GM06990 (cell line): ENCODE results near the gene EIF4EBP2.

ENCODE experiments used
- DNase-seq: peaks from one replicate; pipeline ENCODE4 v3.0.0-alpha.2; 2011; ENCODE audit not compliant: insufficient read length; ENCODE audit errors: extremely low read depth
- H3K27me3 ChIP-seq: replicated peaks from 2 replicates; pipeline ENCODE4 v1.6.0; 2011; ENCODE audit warnings: low read length; ENCODE audit not compliant: control insufficient read depth, insufficient read depth
- H3K36me3 ChIP-seq: 2 replicates; pipeline ENCODE4 v1.5.1; 2011; ENCODE audit warnings: low read length; ENCODE audit not compliant: control insufficient read depth, insufficient read depth
- H3K4me3 ChIP-seq: replicated peaks from 2 replicates; pipeline ENCODE4 v1.5.1; 2011; ENCODE audit warnings: low read depth, mild to moderate bottlenecking, control low read depth, low read length
- CTCF ChIP-seq: IDR thresholded peaks from 2 replicates; pipeline ENCODE4 v1.5.1; 2011; ENCODE audit warnings: low read length, control low read depth, mild to moderate bottlenecking, inconsistent platforms; ENCODE audit not compliant: insufficient read depth, poor library complexity, severe bottlenecking

EIF4EBP2 gene

GRCh38 chr10:70404787-70405036 lies 767 bp downstream of the EIF4EBP2 start:
- no peaks in the 10 kb centered on the region for H3K36me3 ChIP-seq
- no peaks in the 10 kb centered on the region for H3K27me3 ChIP-seq
- H3K4me3 ChIP-seq, result peak overlapping the region; percentile 85
- no peak for DNase-seq
- TF ChIP-seq CTCF, result no peak

- Histone ChIP-seq H3K27me3 (no peaks in the 10 kb centered on the region), H3K4me3 (peak overlapping the region; percentile 85), H3K36me3 (no peaks in the 10 kb centered on the region)
- no peak for DNase-seq
- no peak for TF ChIP-seq CTCF
Measured at GRCh38 chr10:70405037-70405824, 1.3 kb downstream of the EIF4EBP2 start.

GRCh38 chr10:70409772-70410171 lies 5.8 kb downstream of the EIF4EBP2 start:
- DNase-seq, result no peak
- no peaks in the 10 kb centered on the region for H3K27me3 ChIP-seq
- TF ChIP-seq CTCF, result no peak
- no peaks in the 10 kb centered on the region for H3K36me3 ChIP-seq
- H3K4me3 ChIP-seq, result no peak overlapping the region

DNA sequence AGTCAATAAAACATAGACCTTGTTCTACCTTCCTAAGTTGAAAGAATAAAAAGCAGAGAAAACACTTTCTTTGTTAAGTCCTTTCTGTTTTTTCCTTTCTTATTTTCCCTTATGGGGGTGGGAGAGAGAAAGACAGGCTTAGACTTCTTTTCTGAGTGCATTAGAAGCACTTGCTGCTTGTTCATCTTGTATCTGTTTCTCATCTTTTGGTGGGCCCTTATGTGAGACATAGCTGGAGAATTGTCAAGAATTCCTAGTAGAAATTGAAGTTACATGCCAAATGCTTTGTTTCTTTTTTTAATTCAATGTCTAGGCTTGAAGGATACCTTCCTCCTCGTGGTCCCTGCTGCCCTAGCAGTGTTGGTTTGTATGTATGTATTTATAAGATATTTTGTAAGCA lies 6.7 kb downstream of the EIF4EBP2 start:
- no peak for DNase-seq
- no peak for TF ChIP-seq CTCF
- H3K27me3 ChIP-seq, result no peaks in the 10 kb centered on the region
- no peaks in the 10 kb centered on the region for H3K36me3 ChIP-seq
- no peak overlapping the region for H3K4me3 ChIP-seq

DNA sequence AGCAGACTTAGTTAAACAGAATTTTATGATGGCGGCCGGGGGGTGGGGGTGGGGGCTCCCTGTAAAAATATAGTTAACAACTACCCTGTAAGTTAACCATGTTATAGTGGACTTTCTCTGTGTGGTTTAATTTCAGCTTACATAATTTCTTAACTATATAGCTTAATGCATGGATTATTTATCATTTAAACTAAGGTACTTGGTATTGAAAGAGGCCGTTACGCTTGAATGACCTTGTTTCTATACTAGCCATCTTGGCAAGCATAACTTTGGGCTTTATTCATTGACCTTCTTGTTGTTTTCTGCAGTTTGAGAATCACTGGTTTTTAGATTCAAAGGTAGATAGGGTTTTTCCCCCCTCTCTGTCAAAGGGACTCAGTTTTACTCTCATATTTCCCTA lies 8.4 kb downstream of the EIF4EBP2 start:
- Histone ChIP-seq H3K4me3 (no peak overlapping the region), H3K27me3 (no peaks in the 10 kb centered on the region), H3K36me3 (no peaks in the 10 kb centered on the region)
- DNase-seq, result no peak
- no peak for TF ChIP-seq CTCF

DNA sequence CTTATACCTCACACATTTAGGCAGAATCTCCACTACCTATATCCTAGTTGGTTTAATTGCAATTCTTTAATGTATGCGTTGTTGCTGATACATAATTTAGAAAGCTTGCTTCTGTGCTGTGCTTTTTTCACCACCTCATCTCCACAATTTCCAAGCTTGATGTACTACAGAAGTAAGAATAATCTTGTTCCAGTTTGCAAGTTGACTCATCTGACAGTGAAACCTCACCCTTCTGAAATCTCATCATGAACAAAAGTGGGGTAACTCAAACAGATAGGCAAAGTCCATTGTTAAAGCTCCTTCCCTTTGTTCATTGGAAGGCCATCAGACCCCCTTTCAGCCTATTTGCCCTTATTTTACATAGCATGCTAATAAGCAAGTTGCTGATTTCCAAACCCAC lies 13.6 kb downstream of the EIF4EBP2 start:
- no peak for TF ChIP-seq CTCF

More for the DNA sequence above, 13.6 kb downstream of the EIF4EBP2 start:
- Histone ChIP-seq H3K27me3 (no peaks in the 10 kb centered on the region), H3K4me3 (no peak overlapping the region), H3K36me3 (peaks cover 14% of the 10 kb centered on the region)
- no peak for DNase-seq
